DMS114 treated with DMSO at 0.1 percent for 48 hours (cell line): ENCODE results near the gene SEC14L3.
"Not testable (repeated sequence)": the region's sequence is repeated elsewhere in the genome, so short reads cannot be mapped to it uniquely, and the experiment has no call there.

Experiments
- DNase-seq: peaks from one replicate; lab custom pipeline; 2025; ENCODE audit not compliant: unreplicated experiment; lab: John Stamatoyannopoulos, UW

The SEC14L3 gene

DNA sequence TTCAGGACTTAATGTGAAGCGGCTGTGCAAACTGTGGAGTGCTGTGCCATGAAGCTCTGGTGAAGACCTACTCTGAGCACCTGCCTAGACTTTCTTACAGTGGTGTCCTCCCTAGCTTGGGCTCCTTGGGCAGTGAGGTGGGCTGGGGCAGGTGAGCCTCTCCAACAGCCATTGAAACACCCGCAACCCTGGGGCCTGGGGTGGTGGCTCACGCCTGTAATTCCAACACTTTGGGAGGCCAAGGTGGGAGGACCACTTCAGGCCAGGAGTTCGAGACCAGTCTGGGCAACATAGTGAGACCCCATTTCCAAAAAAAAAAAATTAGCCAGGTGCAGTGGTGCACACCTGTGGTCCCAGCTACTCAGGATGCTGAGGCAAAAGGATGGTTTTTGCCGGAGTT, 14.3 kb upstream of the SEC14L3 start:
- no peak for DNase-seq

DNA sequence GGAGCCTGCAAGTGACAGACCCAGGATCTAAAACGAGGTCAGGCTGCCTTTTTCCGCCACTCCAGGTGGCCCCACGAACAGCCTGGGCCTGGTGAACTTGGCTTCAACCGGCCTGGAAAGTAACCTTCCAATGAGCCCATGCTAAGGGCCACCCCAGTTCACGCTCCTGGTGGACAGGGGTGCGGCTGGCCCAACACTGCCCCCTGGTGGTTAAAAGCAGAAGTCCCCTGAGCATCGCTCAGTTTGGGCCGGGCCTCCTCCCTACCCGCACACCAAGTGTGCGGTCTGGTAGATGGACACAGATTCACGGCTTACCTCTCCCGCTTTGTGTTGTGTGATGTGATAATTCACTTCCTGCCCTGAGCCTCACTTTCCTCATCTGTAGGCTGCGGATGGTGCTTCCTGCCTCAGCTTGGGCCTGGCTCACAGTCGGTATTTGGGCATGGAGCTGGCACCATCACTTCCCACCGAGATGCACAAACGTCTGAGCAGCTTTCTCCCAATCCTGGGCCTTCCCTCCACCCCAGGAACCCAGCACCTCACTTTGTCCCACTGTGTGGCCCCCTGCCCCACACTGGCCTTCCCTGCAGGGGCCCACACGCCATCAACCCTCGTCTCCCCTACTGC, 13.7 kb upstream of the SEC14L3 start:
- peak; percentile 10 for DNase-seq

DNA sequence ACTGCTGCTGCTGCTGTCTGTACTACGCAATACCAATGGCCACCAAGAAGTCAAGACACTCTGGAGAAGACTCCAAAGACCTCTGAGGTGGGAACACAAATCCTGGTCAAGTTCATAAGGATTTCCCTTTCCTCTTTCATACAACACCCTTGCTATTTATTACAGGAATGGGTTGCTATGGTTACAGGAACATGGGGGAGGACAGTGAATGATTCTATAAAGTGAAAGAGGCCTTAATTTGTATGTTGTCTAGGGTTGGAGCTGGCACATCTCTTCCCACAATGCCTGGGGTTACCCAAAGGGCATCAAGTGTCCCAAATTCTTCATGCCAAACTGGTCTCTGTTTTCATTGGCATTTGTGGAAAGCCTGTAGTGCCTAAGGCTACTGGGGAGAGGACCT, 11.4 kb upstream of the SEC14L3 start:
- DNase-seq, result no peak

DNA sequence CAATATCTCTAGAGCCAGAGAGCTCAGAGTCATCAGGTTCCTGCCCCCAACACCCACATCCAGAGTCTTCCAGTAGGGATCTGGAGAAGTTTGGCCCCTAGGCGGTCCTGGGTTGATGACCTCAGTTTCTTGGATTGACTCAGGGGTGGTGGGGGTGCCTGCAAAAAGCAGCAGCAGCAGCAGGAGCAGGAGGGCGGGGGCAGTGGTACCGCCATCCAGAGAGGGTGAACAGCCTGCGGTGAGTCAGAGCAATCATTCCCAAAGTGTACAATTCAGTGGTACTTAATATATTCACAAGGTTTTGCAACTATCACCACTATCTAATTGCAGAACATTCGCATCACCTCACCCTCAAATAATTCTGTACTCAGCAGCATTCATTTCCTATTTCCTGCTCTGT, 9.9 kb upstream of the SEC14L3 start:
- no peak for DNase-seq

DNA sequence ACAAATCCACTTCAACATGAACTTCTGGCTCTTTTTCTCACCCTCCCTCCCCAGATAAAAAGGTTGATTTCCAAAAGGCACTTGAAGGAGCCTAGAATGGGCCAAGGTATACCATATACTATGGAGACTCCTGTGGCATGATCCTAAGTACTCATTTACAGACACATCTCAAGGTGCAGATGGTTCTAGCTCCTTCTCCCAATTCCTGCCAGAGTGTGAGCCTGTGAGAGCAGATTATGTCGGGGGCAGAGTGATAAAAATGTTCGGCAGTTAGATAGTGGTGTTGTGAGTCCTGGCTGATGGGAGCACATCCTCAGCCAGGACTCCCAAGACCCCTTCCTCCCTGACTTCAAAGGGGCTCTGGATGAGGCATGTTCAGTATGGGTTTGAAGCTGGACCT, 8.2 kb upstream of the SEC14L3 start:
- DNase-seq, result no peak

DNA sequence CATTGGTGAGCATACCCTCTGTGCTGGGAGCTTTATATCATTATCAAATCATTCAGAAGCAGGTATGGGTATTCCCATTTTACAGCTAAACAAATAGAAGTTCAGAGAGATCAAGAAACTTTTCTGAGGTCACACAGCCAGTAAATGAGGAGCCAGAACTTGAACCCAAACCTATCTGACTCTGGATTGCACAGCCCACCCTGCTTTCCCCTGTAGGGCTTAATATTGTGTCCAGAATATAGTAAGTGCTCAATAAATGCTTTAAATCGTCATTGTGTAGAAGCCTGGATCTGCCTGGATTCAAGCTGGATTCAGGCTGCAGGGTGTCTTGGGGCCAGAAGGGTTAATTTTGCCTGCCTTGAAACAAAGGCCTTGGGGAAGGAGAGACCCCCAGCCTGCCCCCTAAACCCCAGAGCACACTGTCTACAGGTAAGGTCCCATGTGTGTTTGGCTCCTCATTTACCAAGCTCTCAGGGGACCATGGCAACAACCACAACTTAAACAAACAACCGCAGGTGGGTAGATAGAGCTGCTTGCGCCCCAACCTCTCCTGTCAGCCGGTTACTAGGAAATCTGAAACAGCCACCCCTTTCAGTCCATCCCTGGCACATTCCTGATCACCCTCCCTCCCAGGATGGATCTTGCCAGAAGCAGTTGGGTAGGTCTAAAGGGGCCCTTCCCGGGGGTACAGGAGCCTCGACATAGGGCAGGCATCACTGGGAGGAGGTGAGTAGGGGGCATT, 3.0 kb upstream of the SEC14L3 start:
- no peak for DNase-seq

DNA sequence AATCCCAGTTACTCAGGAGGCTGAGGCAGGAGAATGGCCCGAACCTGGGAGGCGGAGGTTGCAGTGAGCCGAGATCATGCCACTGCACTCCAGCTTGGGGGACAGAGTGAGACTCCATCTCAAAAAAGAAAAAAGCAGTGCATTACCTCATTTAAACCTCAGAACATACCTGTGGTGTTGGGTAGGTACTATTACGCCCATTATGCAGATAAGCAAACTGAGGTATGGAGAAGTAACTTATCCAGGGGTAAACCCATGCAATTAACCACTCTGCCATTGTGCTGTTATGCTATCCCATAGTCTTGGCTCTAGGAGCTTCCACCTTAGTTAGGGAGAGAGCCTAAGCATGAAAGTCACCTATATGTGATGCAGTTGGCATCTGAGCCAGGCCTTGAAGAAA, 2.3 kb upstream of the SEC14L3 start:
- DNase-seq, result no peak

DNA sequence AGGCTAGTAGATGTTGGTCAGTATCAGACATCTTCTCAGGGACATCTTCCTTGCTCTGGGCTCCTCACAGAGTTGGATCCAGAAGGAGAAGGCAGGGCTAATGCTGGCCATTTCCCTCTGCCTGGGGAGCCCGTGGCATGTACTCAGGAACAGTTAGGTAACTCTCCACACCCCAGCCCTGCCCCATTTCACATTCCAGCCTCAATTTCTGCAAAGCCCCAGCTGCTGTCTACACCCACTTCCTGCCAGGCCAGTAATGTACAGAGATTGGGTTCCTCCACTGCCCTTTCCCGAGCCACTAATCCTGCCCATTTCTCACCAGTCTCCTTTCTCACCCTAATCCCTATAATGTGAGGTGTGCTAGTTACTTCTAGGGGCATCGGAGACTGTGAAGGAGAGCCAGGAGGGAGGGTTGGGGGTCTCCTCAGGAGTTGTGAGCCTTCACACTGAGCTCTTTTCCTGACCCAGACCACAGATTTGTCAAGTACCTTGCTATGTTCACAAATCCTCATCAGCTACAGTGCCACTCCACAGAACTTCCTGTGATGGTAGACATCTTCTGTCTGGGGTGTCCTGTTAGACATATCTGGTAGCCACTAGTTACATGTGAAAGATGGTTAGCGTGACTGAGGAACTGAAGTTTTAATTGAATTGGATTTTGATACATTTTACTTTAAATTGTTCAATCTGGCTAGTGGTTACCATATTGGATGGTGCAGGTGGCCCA, 1.3 kb upstream of the SEC14L3 start:
- DNase-seq, result no peak

DNA sequence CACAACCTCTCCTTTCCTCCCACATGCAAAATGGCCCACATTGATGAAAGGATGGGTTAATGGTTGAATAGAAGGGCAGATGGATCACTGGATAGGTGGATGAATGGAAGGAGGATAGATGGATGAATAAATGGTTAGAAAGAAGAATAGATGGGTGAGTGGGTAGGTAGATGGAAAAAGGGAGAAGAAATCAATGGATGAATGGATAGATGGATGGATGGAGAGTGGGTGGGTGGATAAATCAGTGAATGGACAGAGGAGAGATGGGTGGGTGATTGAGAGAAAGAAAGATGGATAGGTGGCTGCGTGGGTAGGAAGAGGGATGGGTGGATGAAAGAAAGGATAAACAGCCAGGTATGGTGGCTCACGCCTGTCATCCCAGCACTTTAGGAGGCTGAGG, 1.2 kb downstream of the SEC14L3 start:
- DNase-seq, result no peak

DNA sequence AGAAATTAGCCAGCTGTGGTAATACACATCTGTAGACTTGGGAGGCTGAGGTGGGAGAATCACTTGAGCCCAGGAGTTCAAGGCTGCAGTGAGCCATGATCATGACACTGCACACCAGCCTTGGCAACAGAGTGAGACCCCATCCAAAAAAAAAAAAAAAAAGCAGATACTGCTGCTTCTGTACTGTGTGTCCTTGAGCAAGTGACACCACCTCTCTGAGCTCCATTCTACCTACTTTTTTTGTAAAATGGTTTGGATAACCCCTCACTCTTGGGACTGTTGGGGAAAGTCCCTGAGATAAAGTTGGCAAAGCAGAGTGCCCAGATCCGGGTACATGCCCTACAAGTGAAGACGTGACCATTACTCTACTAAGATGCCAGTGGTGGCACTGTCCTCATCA, 2.7 kb downstream of the SEC14L3 start:
- no peak for DNase-seq

DNA sequence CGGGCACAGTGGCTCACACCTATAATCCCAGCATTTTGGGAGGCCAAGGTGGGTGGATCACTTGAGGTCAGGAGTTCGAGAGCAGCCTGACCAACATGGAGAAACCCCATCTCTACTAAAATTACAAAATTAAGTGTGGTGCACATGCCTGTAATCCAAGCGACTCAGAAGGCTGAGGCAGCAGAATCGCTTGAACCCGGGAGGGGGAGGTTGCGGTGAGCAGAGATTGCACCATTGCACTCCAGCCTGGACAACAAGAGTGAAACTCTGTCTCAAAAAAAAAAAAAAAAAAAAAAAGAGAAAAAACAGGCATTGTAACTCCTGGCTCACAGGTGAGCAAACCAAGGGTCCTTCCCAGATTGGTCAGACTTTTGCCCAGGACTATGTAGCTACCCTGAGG, 11.3 kb downstream of the SEC14L3 start:
- DNase-seq, result not testable (repeated sequence)

DNA sequence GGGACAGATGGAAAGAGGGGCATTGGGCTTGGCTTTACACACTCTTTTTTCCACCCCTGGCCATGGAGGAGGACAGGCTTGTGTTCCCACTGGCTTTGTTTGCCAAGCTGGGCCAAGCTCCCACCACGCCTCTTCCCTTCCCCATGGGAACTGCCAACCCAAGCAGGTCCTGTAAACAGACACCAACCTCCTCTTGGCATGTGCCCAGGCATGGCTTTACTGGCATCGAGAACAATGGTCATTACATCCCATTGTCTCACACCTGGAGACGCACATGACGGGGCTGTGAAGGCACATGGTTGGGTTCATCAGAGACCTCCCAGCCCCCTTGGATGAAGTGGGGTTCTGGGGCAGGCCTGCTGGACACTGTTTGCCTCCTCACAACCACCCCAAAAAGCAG, 11.7 kb downstream of the SEC14L3 start:
- no peak for DNase-seq

DNA sequence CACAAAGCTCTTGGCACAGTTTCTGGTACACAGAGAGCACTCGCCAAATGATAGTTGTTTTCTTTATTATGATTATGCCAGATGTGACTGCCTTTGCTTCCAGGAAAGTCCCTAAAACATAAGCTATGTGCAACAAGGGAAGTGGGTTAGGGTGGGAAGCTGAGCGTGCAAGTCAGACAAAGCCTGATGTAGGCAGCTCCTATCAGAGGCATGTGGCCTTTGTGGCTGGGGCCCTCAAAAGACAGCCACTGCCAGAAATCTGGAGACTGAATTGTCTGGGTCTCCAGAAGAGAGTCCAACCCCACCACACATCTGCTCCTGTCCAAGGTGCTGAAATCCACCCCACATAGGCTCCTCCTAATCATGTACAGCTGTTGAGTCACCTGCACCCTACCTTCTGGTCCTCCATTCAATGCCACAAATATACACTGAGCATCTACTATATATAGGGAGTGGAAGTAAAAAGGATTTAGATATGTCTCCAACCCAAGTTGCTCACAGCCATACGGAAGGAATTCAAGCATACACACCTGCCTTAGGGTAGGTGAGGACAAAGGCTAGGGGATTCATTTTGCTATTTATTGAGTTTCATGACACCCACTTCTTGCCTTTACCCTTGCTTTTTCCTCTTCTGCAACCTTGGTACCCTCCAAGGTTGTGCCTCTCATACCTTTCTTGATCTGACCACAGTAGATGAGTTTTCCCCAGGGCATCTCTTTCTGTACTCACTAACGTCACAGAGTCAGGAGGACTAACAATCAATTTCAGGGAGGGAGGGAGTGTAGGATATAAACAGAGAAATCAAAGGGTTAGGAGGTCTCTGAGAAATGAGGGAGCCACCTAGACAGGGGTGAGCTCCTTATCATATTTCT, 12.4 kb downstream of the SEC14L3 start:
- no peak for DNase-seq

DNA sequence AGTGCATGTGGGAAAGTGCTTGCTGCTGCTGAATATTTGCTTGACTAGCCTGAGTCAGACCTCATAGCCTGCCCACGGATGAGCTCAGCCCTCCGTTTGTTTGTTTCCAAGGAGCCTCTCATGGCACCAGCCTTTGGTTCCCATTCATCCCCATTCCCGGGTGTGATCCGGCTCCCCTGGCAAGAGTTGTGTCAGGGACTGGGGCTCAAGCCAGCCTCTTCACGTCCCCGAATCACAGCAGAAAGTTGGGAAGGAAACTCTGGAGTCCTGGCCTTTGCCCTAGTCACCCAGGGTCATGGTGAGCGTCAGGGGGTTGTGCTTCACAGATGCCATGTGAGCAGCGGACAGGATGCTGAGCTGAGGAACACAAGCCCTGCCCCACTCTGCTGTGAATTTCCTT, 13.8 kb downstream of the SEC14L3 start:
- DNase-seq, result no peak

DNA sequence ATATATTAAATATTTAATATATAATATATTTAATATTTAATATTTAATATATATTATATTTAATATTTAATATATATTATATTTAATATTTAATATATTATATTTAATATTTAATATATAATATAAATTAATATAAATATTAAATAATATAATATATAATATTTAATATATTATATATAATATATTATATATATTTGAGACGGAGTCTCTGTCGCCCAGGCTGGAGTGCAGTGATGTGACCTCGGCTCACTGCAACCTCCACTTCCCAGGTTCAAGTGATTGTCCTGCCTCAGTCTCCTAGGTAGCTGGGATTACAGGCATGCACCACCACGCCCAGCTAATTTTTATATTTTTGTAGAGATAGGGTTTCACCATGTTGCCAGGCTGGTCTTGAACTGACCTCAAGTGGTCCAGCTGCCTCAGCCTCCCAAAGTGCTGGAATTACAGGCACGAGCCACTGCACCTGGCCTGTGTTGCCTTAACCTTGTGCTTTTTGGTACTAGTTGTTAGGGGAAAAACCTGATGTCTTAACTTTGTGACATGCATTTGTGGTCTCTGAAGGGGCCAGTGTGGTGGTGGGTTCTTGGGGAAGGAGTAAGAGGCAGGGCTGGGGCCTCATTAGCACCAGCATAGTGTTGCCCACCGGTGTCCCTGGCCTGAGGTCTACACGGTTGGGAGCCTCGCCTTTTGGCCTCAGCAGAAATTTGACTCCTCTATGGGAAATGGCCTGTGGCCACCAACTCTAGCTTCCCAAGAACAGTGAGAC, 16.6 kb downstream of the SEC14L3 start:
- DNase-seq, result no peak

DNA sequence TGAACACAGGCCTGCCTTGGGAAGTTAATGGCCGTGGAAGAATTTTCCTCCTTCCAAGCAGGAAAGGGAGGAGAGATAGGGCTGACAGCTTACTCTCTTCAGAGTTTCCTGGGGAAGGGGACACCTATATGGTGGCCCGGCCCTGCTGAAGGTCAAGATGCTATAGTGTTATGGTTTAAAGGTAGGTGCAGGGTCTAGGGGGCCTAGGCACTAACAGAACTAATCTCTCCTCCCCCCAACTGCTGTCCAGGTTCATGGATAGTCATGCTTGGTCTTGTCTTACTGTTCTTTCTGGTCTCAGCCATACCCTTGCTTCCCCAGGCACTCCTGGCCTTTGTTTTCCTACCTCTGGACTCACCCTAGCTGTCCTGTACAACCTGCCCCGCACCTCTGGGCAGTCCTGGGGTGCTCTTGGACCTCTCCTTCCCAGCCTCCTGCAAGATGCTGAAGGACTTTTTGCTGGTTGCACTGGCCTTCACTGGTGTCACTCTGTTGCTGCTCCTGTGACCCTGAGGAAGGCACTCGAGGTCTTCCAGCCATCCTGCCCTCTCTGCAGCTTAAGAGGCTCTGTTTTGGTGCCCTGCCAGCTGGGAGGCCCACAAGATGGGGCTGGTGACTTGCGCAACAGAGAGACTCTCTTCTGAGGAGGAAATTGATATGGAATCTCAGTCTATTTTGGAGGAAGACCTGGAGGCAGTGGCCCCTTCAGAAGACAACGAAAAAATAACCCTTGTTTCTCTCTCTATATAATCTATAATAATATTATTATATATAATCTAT, 17.9 kb downstream of the SEC14L3 start:
- DNase-seq, result no peak

DNA sequence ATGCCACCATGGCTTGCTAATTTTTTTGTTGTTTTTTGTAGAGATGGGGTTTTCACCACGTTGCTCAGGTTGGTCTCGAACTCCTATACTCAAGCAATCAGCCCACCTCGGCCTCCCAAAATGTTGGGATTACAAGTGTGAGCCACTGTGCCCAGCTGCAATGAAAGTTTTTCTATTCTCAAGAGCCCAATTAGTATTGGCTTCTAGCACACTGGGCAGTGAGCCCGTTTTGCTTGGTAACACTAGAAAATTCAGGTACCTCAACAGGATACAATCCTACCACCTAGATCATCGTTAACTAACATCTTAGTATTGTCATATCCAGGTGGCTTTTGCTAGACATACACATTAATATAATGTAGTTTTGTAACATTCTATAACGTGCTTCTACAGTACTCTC, 19.0 kb downstream of the SEC14L3 start:
- no peak for DNase-seq

DNA sequence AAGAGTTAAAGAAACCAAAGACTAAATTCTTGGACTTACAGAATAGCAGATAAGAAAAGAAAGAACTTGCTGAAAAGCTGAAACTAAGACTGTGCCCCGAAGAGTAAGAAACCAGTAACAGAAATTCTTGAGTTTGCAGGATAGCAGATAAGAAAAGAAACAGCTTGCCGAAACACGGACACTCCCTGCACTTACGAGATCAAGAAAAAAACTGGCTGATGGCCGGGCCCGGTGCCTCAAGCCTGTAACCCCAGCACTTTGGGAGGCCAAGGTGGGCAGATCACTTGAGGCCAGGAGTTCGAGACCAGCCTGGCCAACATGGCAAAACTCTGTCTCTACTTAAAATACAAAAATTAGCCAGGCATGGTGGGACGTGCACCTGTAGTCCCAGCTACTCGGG, 20.3 kb downstream of the SEC14L3 start:
- DNase-seq, result not testable (repeated sequence)

DNA sequence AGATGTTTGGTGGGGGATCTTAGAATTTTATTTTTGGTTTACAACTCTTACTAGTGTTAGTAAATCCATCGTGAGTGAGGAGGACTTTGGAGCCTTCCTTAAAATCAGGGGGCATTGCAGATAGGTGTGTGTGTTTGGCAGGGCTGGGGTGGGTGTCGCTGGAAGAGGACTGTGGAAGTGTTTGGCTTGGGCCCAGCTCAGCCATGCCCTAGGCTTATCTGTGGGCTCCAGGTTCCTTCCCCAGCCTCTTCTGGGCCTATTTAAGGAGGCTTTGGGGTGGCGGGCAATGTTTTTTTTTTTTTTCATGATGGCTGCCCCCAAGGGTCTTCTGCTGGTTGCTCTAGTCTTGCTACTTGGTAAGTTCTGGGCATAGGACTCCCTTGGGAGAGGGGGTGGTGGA, 24.2 kb downstream of the SEC14L3 start:
- no peak for DNase-seq
